Activated CD4-positive, alpha-beta memory T cell treated with anti-CD3 and anti-CD28 coated beads for 36 hours (primary cell): ENCODE data around the gene EFNA4. TPM values are rescaled to one million over a fixed set of nuclear protein-coding genes. Genes with fewer than 3 reads are reported as not detected.

Experiments used
- CTCF ChIA-PET: fragments of 350-600 bp; sonication (Branson Sonifier 250); formaldehyde crosslinking; loops from one replicate; lab custom pipeline; 2021; ENCODE audit warnings: antibody characterized with exemption, inconsistent platforms; lab: Charles Lee
- POLR2A ChIA-PET: fragments of 350-600 bp; sonication (Branson Sonifier 250); formaldehyde crosslinking; loops from one replicate; lab custom pipeline; 2021; ENCODE audit warnings: antibody characterized with exemption; lab: Charles Lee
- DNase-seq: peaks from one replicate; pipeline ENCODE4 v3.0.0-alpha.2; 2020
- H3K27ac Mint-ChIP-seq: one replicate; pipeline ENCODE4 v1.8.0; 2021; ENCODE audit warnings: mixed read lengths
- H3K27me3 Mint-ChIP-seq: one replicate; pipeline ENCODE4 v1.8.0; 2021; ENCODE audit warnings: mixed read lengths
- H3K36me3 Mint-ChIP-seq: one replicate; pipeline ENCODE4 v1.8.0; 2021; ENCODE audit warnings: mixed read lengths
- H3K4me1 Mint-ChIP-seq: one replicate; pipeline ENCODE4 v1.8.0; 2021; ENCODE audit warnings: low read depth, mixed read lengths
- H3K4me3 Mint-ChIP-seq: one replicate; pipeline ENCODE4 v1.8.0; 2021; ENCODE audit warnings: mild to moderate bottlenecking, mixed read lengths
- H3K9me3 Mint-ChIP-seq: one replicate; pipeline ENCODE4 v1.8.0; 2021; ENCODE audit warnings: mixed read lengths
- intact Hi-C: fragments of 100-400 bp; cut with micrococcal nuclease; formaldehyde crosslinking; loops from one replicate; pipeline ENCODE4 v1.15.1; 2023
- total RNA-seq, 2 experiments: library from RNA; stranded (reverse); gene quantifications; one replicate each; pipeline ENCODE4 v1.2.3, GENCODE V29; 2021

The EFNA4 gene
- total RNA-seq, 2 experiments from 2014 or later, result 5.0 to 6.1 TPM

- peaks cover 19% of the 10 kb centered on the region for H3K4me1 Mint-ChIP-seq
- intact Hi-C loops, result no loop called here
- no peaks in the 10 kb centered on the region for H3K27me3 Mint-ChIP-seq
- peaks cover 5% of the 10 kb centered on the region for H3K36me3 Mint-ChIP-seq
- ChIA-PET POLR2A (no interaction called here), CTCF (interaction anchor here (1.1 to 3.6 kb wide), 6 partner anchors 8 to 19 kb away, joined by 3 to 26 read pairs (median 6); partner anchors contain the start of gene ADAM15)
- no peaks in the 10 kb centered on the region for H3K9me3 Mint-ChIP-seq
- no peak overlapping the region for H3K4me3 Mint-ChIP-seq
- H3K27ac Mint-ChIP-seq, result no peak overlapping the region
- no peak for DNase-seq
Measured at GRCh38 chr1:155069551-155070157, 6.1 kb downstream of the EFNA4 start.

GRCh38 chr1:155070158-155070621, 6.7 kb downstream of the EFNA4 start:
- Mint-ChIP-seq H3K9me3 (no peaks in the 10 kb centered on the region), H3K36me3 (peaks cover 5% of the 10 kb centered on the region), H3K27me3 (no peaks in the 10 kb centered on the region), H3K27ac (no peak overlapping the region), H3K4me1 (peaks cover 16% of the 10 kb centered on the region), H3K4me3 (no peak overlapping the region)
- CTCF ChIA-PET, result interaction anchor here (0.6 to 3.6 kb wide), 9 partner anchors 9 to 102 kb away, joined by 3 to 26 read pairs (median 6); partner anchors contain the start of gene ADAM15
- no peak for DNase-seq
- POLR2A ChIA-PET, result no interaction called here
- intact Hi-C loops, result no loop called here

DNA sequence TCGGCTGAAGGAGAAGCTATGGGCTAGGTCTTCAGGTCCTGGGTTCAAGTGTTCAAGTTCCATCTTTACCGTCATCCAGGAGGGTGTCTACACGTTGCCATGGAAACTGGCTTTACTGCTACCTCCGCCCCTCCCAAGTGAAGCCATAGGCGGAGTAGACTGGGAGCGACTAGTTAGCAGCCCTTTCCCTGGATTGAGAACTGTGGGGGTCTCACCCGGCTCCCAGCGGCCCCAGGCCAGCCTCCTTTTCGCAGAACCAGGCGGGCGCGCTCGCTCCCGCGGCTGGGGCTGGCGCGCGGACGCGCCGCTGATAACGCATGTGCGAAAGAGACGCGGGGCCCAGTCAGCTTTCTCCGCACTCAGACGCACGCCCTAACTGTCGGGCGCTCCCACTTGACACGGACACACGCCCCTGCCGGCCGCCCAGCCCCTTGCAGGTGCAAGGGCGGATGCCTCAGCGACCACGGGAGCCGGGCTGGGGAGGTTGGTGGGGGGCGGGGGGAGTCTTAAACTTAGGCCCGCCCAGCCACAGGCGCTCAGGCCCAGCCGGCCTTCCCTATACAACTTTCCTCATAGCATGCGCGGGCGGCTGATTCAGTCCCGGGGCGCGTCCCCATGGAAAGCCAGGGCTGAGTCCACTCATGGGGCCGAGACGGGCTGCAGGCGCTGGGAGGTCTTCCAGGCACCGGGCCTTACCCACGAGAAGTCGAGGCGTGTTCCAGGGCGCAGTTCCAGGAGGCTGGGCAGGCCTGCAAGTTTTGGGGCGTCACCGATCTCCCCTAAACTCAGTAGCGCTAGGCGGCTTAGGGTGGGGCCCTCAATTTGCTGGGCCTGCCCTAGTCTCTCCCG, 7.4 kb downstream of the EFNA4 start:
- POLR2A ChIA-PET, result no interaction called here
- Mint-ChIP-seq H3K9me3 (no peaks in the 10 kb centered on the region), H3K4me1 (peaks cover 16% of the 10 kb centered on the region), H3K36me3 (peaks cover 5% of the 10 kb centered on the region), H3K27me3 (no peaks in the 10 kb centered on the region), H3K27ac (no peak overlapping the region), H3K4me3 (peak overlapping the region; percentile 32)
- peak; percentile 85 for DNase-seq
- intact Hi-C loops, result no loop called here
- CTCF ChIA-PET, result interaction anchor here (0.6 to 3.6 kb wide), 9 partner anchors 9 to 101 kb away, joined by 3 to 26 read pairs (median 6); partner anchors contain the start of gene ADAM15

DNA sequence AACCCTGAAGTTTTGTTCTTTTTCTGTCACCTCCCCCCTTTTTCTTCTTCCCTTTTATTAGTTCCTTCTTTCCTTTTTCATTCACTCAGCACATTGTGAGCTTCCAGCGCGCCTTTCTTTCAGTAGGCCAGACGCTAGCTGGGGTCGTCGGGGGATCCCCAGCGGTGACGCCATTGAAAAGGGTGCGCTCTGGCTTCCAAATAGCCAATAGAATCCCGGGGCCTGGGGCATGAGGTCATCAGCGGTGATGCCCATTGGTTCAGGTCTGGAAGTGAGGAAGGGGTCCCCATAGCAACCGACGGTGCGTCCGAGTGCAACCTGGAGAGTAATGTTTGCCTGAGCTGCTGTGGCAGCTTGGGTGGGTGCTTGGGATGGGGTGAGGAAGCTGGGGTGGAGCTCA, 8.2 kb downstream of the EFNA4 start:
- no peak for DNase-seq
- no peaks in the 10 kb centered on the region for H3K9me3 Mint-ChIP-seq
- ChIA-PET POLR2A (interaction anchor here (0.6 kb wide), 1 partner anchor 13 kb away, joined by 3 read pairs; no protein-coding TSS in a partner anchor), CTCF (interaction anchor here (1.0 to 3.6 kb wide), 5 partner anchors 10 to 592 kb away, joined by 3 to 26 read pairs (median 7); partner anchors contain the start of gene KRTCAP2)
- peaks cover 16% of the 10 kb centered on the region for H3K4me1 Mint-ChIP-seq
- no peak overlapping the region for H3K27ac Mint-ChIP-seq
- H3K36me3 Mint-ChIP-seq, result peaks cover 5% of the 10 kb centered on the region
- H3K27me3 Mint-ChIP-seq, result no peaks in the 10 kb centered on the region
- intact Hi-C loops, result no loop called here
- no peak overlapping the region for H3K4me3 Mint-ChIP-seq

GRCh38 chr1:155072531-155073289, 9.2 kb downstream of the EFNA4 start:
- no peak overlapping the region for H3K4me3 Mint-ChIP-seq
- peaks cover 16% of the 10 kb centered on the region for H3K4me1 Mint-ChIP-seq
- no peak overlapping the region for H3K27ac Mint-ChIP-seq
- intact Hi-C loops, result no loop called here
- ChIA-PET POLR2A (no interaction called here), CTCF (interaction anchor here (1.0 to 3.6 kb wide), 7 partner anchors 11 to 593 kb away, joined by 3 to 19 read pairs (median 4); partner anchors contain the start of genes ADAM15, CKS1B and KRTCAP2)
- no peak for DNase-seq
- peaks cover 5% of the 10 kb centered on the region for H3K36me3 Mint-ChIP-seq
- H3K27me3 Mint-ChIP-seq, result no peaks in the 10 kb centered on the region
- no peaks in the 10 kb centered on the region for H3K9me3 Mint-ChIP-seq

DNA sequence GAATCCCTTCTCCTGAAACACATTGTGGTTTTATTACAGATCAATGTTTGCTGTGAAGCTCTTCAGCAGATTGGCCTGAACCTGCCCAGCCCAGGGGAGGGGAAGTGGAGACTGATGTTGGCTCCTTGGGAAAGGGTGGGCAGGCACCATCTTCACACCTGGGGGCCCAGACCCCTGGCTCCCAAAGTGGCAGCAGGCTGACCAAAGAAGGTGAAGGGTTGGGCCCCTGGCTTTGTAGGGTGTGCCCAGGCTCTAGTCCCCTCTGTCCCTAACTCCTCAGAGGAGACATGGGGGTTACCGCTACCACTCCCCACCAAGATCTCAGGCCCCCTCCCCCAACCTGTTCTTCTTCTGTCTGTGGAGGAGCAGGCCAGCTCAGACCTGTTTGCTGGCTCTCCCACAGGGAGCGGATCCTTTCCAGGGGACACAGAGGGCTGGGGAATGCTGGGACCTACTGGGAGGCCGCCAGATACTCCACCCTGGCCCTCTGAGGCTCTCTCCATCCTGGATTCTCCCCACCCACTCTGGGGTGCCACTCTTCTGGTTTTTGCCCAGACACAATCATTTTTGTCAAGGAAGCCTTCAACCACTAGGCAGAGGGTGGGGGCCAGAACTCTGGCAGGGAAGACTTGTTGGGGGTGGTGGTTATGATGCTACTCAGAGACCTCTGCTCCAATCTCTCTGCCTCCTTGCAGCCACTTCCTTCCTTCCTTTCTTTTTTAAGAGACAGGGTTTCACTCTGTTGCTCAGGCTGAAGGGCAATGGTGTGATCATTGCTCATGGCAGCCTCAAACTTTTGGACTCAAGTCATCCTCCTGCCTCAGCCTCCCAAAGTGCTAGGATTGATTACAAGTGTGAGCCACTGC, 10.1 kb downstream of the EFNA4 start:
- no peaks in the 10 kb centered on the region for H3K9me3 Mint-ChIP-seq
- peaks cover 2% of the 10 kb centered on the region for H3K36me3 Mint-ChIP-seq
- no peak overlapping the region for H3K27ac Mint-ChIP-seq
- CTCF ChIA-PET, result interaction anchor here (1.0 to 4.8 kb wide), 3 partner anchors 11 to 22 kb away, joined by 4 to 37 read pairs (median 4); partner anchors contain the start of gene ADAM15
- POLR2A ChIA-PET, result no interaction called here
- H3K4me1 Mint-ChIP-seq, result peaks cover 16% of the 10 kb centered on the region
- peak; percentile 41 for DNase-seq
- H3K27me3 Mint-ChIP-seq, result no peaks in the 10 kb centered on the region
- no peak overlapping the region for H3K4me3 Mint-ChIP-seq
- intact Hi-C loops, result no loop called here

GRCh38 chr1:155075535-155075934, 12.0 kb downstream of the EFNA4 start:
- Mint-ChIP-seq H3K4me1 (peaks cover 23% of the 10 kb centered on the region), H3K9me3 (no peaks in the 10 kb centered on the region), H3K36me3 (no peaks in the 10 kb centered on the region), H3K4me3 (no peak overlapping the region), H3K27ac (no peak overlapping the region), H3K27me3 (peaks cover 9% of the 10 kb centered on the region)
- intact Hi-C loops, result no loop called here
- POLR2A ChIA-PET, result interaction anchor here (1.5 kb wide), 1 partner anchor 13 kb away, joined by 3 read pairs; no protein-coding TSS in a partner anchor
- DNase-seq, result no peak
- CTCF ChIA-PET, result interaction anchor here (0.7 to 4.8 kb wide), 7 partner anchors 10 to 31 kb away, joined by 3 to 37 read pairs (median 3); partner anchors contain the start of genes ADAM15 and EFNA4

GRCh38 chr1:155076371-155076770, 12.8 kb downstream of the EFNA4 start:
- H3K4me3 Mint-ChIP-seq, result no peak overlapping the region
- ChIA-PET POLR2A (interaction anchor here (1.5 kb wide), 1 partner anchor 14 kb away, joined by 3 read pairs; no protein-coding TSS in a partner anchor), CTCF (interaction anchor here (1.0 to 4.8 kb wide), 5 partner anchors 9 to 24 kb away, joined by 3 to 37 read pairs (median 3); no protein-coding TSS in a partner anchor)
- H3K9me3 Mint-ChIP-seq, result no peaks in the 10 kb centered on the region
- intact Hi-C loops, result no loop called here
- no peak overlapping the region for H3K27ac Mint-ChIP-seq
- no peak for DNase-seq
- peaks cover 27% of the 10 kb centered on the region for H3K4me1 Mint-ChIP-seq
- H3K36me3 Mint-ChIP-seq, result no peaks in the 10 kb centered on the region
- peaks cover 14% of the 10 kb centered on the region for H3K27me3 Mint-ChIP-seq

GRCh38 chr1:155077346-155077745, 13.8 kb downstream of the EFNA4 start:
- ChIA-PET CTCF (interaction anchor here (1.0 to 4.8 kb wide), 3 partner anchors 8 to 14 kb away, joined by 3 to 37 read pairs (median 4); no protein-coding TSS in a partner anchor), POLR2A (no interaction called here)
- intact Hi-C loops, result no loop called here
- Mint-ChIP-seq H3K9me3 (no peaks in the 10 kb centered on the region), H3K36me3 (no peaks in the 10 kb centered on the region), H3K4me1 (peaks cover 30% of the 10 kb centered on the region), H3K4me3 (no peak overlapping the region), H3K27ac (no peak overlapping the region), H3K27me3 (peaks cover 21% of the 10 kb centered on the region)
- DNase-seq, result no peak

- POLR2A ChIA-PET, result no interaction called here
- Mint-ChIP-seq H3K27me3 (peaks cover 25% of the 10 kb centered on the region), H3K27ac (no peak overlapping the region), H3K9me3 (no peaks in the 10 kb centered on the region), H3K4me3 (no peak overlapping the region), H3K4me1 (peaks cover 35% of the 10 kb centered on the region), H3K36me3 (no peaks in the 10 kb centered on the region)
- CTCF ChIA-PET, result interaction anchor here (1.2 to 4.8 kb wide), 3 partner anchors 7 to 34 kb away, joined by 4 to 37 read pairs (median 4); no protein-coding TSS in a partner anchor
- DNase-seq, result no peak
- intact Hi-C loops, result no loop called here
Measured at GRCh38 chr1:155077758-155078445, 14.4 kb downstream of the EFNA4 start.
